GM12872 (cell line): ENCODE results near the gene AGAP1.

Experiments
- CTCF ChIP-seq: IDR thresholded peaks from 3 replicates; pipeline ENCODE4 v1.5.1; 2011; ENCODE audit warnings: low read depth, mild to moderate bottlenecking, low read length, moderate library complexity; ENCODE audit not compliant: insufficient read depth

The AGAP1 gene

GRCh38 chr2:236054621-236055305 lies 560.9 kb downstream of the AGAP1 start:
- TF ChIP-seq CTCF, result no peak

DNA sequence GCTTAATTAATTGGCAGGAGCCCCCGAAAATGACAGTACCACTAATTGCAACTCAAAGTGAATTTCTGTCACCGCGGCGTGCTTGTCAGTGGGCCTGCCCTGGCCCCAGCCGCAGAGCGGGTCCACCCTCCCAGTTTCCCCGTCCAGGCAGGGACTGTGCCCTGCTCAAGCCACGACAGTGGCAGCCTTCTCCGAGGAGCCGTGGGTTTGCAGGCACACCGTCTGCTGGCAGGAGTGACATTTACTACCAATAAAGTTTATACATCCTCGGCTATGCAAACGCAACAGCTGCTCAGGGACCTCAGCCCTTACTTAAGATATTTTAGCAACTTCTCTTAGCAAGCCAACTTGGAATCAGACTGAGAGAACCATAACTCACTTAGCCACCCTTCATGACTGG lies 561.6 kb downstream of the AGAP1 start:
- no peak for TF ChIP-seq CTCF

- TF ChIP-seq CTCF, result no peak
These were observed 562.3 kb downstream of the AGAP1 start for GRCh38 chr2:236056141-236056540.

DNA sequence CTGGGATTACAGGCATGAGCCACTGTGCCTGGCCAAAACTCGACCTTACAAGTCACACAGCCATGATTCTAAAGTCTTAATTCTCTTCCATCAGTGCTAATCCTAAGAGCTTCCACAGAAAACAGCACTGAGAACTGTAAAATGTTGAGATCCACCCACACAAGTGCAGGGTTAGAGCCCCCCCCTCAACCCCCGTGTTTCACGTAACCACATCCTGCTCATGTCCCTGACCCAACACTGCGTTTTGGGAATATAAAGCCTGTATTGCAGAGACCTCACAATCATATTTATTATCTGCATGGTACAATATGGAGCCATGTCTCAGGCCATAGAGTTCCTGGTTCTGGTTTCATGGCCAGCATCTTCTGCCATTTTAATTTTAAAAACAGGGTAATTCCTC lies 563.5 kb downstream of the AGAP1 start:
- TF ChIP-seq CTCF, result no peak

- no peak for TF ChIP-seq CTCF
These were observed 567.7 kb downstream of the AGAP1 start for GRCh38 chr2:236061497-236061896.

DNA sequence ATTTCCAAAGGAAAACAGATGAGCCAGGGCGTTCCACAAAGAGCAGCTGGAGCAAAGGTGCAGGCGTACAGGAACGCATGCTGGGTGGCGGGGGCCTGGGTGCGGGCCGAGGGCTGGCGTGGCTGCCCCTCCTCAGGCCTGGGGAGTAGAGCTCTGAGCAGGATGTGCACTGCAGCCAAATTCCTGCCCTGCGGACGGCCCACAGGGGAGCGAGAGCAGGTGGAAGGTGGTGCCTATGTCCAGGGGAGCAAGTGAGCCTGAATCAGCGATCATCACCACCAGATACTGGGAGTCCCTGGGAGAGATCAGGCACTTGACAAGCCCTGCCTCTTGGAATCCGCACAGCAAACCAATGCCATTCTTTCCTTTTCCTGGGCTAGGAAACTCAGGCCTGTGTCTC lies 568.1 kb downstream of the AGAP1 start:
- no peak for TF ChIP-seq CTCF

- TF ChIP-seq CTCF, result no peak
These were observed 570.2 kb downstream of the AGAP1 start for GRCh38 chr2:236063994-236064393.
